B cell (primary cell): ENCODE data around the gene NAA11.

Experiments used
- EZH2 ChIP-seq: IDR thresholded peaks from 2 replicates; pipeline ENCODE4 v1.6.1; 2012; ENCODE audit warnings: borderline replicate concordance, low read depth, mild to moderate bottlenecking, moderate library complexity, low read length; ENCODE audit not compliant: insufficient read depth, poor library complexity, severe bottlenecking
- TF ChIP-seq, protein P1 (sequence below): fragments of 200-600 bp; IDR thresholded peaks from one replicate; pipeline ENCODE4 v1.8.0; 2022; ENCODE audit warnings: antibody characterized with exemption, mild to moderate bottlenecking

GRCh38 chr4:79295086-79295485, 30.8 kb downstream of the NAA11 start:
- TF ChIP-seq, protein P1, sequence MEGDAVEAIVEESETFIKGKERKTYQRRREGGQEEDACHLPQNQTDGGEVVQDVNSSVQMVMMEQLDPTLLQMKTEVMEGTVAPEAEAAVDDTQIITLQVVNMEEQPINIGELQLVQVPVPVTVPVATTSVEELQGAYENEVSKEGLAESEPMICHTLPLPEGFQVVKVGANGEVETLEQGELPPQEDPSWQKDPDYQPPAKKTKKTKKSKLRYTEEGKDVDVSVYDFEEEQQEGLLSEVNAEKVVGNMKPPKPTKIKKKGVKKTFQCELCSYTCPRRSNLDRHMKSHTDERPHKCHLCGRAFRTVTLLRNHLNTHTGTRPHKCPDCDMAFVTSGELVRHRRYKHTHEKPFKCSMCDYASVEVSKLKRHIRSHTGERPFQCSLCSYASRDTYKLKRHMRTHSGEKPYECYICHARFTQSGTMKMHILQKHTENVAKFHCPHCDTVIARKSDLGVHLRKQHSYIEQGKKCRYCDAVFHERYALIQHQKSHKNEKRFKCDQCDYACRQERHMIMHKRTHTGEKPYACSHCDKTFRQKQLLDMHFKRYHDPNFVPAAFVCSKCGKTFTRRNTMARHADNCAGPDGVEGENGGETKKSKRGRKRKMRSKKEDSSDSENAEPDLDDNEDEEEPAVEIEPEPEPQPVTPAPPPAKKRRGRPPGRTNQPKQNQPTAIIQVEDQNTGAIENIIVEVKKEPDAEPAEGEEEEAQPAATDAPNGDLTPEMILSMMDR, result no peak
- no peak for TF ChIP-seq EZH2
